HG03354 (cell line): ENCODE data around the gene CA10.

Source experiments
- ATAC-seq: cut with Tn5 transposase; IDR thresholded peaks from one replicate; pipeline ENCODE4 v1.9.1; 2021; ENCODE audit warnings: mild to moderate bottlenecking; ENCODE audit not compliant: unreplicated experiment, poor library complexity, severe bottlenecking

The CA10 gene

DNA sequence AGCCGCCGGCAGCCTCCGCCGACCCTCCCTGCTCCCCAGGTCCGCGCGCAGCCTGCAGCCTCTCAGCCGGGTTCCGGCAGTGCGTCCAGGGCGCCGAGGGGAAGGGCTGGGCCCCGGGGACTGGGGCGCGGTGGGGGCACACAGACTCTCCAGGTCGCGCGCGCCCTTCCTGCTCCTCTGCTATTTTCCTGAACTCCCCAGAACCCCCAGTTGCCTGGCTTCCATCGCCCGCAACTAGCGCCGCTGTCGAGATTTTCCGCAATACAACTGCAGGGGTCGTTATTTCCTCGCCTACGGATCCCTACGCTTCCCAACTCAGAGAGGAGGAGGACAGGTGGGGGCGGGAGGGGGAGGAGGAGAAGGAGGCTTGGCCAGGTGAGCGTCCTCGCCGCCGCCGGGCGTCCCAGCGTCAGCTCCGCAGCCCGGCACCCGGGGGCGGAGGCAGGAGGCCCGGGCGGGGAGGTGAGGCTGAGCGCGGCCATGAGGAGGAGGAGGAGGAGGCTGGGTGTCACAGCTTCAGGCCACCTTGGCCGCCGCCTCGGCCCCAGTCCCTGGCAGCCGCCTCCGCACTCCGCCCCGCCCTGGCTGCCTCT lies at the start of gene CA10:
Gene CA10, minus strand, starts transcription at position 265 of the 593 bp plus-strand sequence.
- ATAC-seq, result no peak

DNA sequence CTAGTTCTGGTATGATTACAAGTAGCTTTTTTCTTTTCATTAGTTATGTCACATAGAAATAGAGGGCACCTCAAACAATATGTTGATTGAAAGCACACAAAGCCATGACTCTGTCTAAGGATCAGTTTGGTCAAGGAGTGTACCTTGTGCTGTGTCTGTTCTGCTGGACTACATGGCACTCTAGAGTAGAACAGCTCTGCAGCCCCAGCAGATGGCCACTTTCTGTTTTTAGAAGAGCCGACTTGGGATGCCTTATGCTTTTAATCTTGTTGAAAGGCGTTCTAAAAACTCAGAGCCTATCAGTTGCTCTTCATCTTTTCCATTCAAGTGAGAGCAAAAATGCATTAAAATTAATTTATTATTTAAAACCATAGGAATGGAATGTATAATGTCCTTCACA lies 49.3 kb upstream of the CA10 start:
- no peak for ATAC-seq

DNA sequence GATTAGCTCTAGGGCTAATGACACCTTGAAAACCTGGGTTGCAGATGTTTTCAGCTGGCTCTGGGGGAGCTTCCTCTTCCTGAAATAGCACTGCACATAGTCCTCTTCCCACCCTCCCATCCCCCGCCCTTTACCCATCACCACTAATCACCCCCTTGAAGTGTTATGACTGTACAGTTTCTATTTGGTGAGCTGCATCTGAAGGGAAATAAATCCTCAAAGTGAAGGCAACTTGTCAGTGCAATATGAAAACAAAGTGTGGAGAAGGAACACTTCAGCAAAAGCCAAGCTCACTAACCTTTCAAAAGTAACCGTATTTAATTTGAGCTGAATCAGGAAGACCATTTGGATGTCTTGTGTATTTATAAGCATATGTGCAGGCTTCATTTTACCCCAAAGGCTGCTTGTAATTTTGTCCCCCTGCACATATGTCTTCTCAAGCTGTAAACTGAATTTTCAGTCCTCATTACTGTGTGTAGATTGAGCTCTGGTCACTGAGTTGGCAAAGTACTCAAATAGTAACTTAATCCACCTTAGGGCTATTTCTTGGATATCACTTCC lies 44.1 kb upstream of the CA10 start:
- ATAC-seq, result no peak

DNA sequence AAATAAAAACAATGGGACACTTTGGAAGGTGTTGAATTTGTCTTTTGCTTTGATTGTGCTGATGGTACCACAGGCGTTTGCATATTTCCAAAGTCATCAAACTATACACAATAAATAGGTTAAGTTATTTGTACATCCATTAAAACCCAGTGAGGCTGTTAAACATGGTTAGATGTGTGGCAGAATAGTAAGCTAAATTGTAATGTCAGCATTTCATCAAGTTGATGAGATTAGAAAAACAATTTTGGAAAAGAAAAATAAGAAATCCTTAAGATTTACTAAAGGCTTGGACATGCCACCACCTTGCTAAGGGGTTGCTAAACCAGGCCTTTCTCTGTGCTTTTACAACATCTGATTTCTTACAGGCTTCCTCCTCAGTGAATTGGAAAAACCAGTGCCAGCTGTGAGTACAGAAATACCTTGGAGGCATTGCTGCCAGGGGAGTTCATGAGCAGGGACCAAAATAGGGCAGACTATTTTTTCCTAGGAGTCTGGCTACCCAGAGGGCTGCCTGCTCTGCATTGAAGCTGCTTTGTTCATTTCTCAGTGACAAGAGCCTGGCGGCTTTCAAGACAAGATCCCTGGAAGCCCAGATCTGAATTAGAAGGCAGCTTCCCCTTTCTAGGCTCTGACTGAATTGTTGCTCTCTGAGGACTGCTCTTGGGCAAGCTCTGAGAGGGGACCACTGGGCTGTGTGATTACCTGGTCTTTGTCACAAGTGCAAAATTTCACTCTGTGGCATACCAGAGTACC lies 43.4 kb upstream of the CA10 start:
- ATAC-seq, result no peak

DNA sequence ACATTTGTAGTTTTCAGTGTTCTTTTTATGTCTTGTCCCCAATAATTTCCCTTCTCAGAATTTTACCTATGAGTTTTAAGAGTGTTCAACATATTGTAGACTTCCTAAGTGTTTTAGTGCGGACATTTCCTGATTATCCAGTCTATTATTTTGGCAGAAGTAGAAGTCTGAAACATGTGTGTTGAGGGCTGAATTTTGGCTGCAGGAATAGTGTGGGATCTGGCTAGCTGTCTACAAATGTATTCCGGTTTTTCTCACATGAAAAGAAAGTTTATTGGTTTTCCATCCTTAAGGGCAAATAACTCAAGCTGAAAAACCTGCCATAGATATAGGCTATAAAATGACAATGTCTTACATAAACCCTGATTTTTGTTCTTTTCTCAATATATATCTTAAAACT lies 33.0 kb upstream of the CA10 start:
- no peak for ATAC-seq

DNA sequence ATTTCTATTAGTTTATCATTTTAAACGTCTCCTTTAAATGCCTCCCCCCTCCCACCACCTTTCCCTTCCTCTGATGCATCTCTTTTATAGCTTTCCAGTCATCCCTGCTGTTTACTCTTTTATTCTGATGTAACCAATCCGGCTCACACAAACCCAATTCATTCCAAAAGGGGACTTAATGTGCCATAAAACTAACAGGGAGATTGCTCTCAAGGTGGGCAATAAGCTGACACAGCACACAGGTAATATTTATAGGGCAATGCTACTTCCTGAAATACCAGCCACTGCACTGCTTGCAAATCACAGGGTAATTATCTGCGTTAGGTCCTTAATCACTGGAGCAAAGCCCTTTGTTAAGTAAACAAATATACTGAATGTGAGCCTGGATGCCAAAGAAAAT lies 23.3 kb upstream of the CA10 start:
- ATAC-seq, result no peak

DNA sequence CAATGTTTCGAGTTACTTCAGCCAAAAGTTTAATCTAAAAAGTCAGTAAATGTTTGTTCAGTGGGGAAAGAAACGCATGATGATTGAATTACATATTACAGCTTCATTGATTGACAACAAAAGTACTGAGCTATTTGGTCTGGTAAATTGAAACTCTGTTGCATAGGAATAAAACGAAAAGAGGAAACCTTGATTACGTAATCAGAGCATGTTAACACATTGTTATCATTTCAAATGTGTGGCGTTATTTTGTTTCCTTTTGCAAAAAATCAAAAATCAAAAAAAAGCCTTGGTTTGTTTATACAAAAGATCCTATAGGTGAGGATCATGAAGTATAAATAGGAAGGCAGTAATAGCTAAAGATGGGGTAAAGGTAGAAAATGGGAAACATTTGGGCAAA lies 19.5 kb upstream of the CA10 start:
- ATAC-seq, result no peak

DNA sequence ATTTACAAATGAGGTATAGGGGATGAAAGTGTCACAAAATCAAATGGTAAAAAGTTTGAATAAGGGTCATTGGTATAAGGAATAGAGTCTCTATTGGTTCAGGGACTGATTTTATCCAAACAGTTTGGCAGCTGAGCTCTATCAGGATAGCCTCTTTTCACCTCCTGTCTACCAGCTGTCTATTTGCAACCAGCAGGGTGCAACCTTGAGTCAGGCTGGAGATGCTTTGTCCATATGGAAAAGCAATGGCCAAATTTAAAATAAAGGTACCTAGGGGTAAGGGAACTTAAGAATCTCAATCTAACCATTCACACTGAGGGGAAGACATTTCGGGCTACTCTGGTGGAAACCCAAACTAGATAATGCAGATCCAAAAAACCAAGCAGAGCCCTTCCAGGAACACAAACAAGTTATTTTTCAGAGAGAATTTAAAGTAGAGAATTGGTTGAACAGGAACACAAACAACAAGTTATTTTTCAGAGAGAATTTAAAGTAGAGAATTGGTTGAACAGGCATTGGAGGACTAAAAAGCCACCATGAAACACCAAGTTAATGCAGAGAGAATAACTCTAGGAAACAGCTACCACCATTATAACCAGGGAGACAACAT lies 12.6 kb upstream of the CA10 start:
- ATAC-seq, result no peak

DNA sequence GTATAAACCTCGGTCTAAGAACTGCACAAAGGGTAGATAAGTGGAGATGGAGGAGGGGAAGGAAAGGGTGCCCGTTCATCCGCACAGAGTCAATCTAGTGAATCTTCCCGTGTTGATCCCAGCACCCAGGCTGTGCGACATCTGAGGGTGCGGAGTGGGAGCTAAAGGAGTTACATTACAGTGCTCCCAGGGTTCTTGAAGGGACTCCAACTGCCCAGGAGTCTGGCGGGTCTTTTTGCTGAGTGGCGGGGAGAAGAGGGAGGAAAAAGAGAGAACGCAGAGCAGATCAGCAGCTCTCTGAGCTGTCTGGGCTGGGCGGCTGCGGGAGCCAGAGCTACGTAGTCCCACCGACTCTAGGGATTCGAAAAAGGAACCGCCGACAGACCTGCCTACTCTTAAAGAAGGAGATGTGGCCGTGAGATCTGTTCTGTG lies 1.6 kb upstream of the CA10 start:
- no peak for ATAC-seq

DNA sequence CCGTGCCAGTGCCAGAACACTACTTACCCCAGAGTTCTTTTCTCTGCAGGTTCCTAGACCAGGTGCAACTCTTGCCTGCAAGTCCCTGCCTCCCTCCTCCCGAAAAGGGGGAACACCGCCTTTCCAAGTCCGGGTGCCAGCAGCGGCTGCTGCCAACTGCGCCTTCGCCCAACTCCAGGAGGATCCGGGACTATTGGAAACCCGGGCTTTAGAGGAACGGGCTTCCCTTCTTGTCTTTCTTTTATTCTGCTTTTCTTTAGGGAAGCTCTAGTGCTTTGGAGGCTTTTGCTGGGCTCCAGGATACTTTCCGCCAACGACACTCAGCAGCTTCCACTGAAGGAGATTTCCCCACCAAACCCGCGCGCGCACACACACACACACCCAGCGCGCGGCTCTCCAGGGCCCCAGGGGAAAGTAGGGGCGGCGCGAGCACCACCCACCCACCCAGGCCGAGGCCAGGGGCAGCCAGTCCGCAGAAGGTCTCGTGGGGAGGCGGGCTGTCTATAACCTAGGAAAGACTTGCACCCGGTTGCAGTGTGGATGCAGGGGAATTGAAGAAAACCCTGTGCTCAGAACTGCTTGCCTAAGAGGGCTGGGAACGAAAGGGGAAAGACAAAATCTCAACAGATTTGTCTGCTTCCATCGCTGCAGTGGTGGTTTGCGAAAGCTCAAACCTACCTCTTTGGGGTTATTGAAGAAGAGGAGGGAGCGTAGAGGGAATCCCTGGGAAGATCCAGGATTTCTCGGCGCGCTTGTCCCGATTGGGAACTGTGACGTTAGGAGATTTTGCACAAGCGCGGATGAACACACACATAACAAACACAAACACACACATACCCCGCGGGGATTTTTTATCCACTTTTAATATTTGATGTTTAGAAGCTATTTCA lies 977 bp upstream of the CA10 start:
- ATAC-seq, result no peak

DNA sequence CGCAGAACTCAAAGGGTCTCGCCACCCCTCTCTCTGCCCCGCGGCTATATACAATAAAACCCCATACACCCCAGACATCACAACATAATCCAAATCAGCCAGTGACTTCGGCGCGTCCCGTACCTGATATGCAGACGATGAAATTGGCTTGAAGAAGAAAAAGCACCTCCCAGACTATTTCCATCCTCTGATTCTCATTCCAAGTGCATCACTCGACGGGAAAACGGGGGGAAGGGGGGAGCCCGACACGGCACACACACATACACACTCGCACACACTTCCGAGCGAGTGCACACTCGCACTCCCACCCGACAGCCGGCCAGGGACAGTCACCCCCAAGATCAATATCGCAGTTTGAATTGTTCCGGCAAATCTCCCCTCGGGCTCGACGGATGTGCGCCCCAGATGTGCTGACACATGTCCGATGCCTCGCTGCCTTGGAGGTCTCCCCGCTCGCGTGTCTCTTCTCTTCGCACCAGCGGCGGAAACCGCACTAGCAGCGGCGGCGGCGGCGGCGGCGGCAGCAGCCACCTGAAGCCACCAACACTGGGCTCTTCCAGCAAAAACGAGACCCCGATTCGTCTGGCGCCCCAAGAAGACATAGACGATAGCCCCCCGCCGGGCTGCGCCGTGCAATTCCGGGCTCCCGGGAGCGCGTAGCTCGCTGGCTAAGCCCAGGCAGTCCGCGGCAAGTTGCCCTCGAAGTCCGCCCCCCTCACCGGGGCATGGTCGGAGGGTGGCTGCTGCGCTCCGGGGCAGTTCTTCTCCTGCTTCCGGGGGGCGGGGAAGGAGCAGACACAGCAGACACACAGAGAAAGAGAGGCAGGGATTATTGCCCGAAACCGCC lies 688 bp downstream of the CA10 start:
- ATAC-seq, result no peak

DNA sequence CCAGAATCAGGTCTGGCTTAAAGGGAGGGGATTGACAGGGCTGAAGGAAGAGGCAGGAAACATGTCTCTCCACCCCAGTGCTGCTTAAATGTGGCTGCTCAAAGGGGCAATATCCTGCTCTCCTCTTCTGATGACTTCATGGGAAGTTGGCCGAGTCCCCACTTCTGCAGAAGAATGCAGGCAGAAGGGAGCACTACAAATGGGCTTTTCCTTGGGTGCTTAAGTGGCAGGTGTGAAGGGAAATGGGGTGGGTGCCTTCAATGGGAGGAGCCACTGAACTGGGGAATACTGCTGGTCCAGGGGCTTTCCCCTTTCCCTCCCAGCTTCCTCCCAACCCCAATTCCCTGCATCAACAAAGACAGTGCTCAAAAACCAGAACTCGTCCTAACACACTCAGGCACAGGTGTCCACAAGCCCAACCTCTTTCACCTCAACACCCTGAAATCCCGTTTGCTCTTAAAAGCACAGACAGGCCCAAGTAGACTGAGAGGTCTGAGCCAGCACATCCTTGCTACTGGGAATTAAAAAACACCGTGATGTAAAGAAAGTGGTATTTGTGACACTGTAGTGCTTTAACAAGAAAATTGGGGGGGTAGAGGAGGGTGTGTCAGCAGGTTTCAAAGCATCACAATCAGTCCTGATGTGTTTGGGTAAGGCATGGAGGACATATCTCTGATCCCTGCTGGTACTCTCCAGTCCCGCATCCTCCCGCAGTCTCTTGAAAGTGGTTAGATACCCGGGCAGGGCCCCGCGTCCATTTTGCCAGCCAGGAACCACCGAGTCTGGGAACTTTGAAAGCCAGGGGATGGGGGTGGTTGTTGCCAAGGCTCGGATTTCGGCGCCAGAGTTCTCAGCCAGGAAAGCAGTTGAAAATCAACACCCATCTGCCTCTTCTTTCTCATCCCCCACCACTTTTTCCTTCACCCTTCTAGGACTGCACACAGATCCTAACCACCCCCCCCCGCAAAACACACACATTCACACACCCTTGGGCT lies 1.6 kb downstream of the CA10 start:
- ATAC-seq, result no peak

DNA sequence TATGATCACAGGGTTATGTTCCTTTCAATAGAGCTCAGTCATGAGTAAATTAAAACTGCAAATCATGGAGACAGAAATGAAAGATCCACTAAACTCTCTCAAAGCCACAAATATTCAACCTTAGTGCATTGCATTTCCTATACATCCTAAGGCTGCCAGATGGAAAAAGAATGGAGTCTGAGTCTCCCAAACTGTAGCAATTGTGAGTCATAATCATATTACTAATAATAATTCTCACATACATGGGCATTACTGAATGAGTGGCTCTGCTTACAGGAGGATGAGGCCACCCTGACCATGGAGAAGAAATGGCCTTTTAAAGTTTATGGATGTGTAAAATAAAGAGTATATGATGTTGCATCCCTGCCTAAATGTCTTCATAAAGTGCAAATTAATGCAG lies 3.2 kb downstream of the CA10 start:
- ATAC-seq, result no peak

DNA sequence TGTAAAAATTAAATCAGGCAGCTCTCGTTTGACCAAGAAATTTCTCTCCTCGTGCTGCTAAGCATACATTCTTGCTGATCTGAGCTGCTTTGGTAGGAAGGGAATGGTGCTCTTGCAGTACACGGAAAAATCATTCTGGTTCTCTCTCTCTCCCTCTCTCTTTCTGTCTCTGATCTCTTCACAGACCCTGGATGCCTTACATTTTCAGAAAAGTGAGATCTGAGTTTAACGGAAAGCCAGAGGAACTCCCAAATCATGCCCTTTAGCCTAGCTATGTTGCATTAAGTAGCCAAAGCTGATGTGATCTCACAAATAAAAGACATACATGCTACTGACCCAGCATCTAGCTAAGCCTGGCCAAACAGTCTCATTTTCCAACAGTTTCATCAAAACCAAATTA lies 4.0 kb downstream of the CA10 start:
- no peak for ATAC-seq

DNA sequence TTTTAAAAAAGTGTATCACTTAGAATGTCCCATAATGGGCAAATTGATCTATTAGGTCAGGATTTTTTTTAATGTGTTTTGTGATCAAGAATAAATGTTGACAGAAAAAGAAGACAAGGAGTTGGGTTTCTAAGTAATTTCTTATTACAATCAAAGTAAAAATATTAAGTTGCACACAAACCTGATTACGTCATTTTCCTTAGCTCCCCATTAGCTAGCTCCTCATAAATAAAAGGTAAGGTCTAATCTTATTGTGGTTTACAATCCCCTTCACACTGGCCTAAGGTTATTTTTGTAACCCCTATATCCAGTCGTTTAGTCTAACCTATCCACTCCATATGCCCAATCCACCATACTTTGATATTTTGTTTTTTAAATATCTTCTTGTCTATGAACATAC lies 7.6 kb downstream of the CA10 start:
- ATAC-seq, result no peak

DNA sequence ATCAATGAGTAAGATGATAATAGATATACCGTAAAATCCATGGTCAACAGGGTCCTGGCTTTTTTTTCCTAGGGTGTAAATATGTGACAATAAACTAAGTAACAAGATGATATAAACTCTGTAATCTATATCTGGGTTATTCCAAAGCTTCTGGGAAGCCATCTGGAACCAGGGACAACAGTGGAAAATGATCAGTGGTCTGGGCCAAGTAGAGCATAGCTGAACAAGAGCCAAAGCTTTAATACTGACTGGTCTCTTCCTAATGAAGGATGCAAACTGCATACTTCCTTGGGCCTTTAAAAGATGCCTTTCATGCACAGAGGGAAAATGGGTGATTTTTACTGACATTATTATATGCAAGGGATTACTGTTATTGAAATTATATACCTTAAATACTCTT lies 8.9 kb downstream of the CA10 start:
- ATAC-seq, result no peak

DNA sequence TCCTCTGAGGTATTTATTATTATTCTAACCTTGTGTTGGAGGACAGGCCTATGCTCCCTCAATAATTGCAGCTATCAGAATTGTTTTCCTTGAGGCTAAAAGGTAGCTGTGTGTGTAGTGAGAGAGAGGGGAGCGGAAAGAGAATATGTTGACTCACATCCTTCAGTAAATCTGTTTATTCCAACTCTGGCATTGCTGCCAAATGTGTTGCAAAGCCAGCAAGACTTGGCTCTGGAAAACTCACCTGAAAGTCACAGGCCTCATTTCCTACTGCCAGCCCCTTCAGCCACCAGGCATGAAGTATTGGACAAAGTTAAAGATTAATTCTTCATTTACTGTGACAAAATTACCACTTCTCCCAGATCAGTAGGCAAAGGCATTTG lies 9.6 kb downstream of the CA10 start:
- ATAC-seq, result no peak
